Measurements from ENCODE around the gene MAN1A2.

The MAN1A2 gene

DNA sequence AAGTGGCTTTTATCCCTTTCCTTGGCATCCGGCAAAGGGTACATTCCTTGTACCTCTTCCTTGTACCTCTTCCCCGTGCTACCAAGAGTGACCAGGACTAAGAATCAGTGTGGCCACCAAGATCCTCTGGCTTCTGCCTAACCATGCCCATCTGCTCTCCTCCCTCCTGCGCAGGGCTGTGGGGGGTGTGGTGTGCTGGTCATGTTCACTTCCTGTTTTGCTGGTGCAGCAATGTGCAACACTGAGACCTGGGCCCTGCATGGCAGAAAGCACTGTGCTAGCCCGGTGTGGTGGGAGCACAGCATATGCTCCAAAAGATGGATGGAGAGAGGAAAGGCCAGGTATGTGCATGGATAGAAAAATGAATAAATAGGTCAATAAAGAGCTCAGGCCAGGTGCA, 205.3 kb downstream of the MAN1A2 start:
- in situ Hi-C loops (cut with MboI; ENCODE audit: low sequenced_read_pairs) = no loop called here

DNA sequence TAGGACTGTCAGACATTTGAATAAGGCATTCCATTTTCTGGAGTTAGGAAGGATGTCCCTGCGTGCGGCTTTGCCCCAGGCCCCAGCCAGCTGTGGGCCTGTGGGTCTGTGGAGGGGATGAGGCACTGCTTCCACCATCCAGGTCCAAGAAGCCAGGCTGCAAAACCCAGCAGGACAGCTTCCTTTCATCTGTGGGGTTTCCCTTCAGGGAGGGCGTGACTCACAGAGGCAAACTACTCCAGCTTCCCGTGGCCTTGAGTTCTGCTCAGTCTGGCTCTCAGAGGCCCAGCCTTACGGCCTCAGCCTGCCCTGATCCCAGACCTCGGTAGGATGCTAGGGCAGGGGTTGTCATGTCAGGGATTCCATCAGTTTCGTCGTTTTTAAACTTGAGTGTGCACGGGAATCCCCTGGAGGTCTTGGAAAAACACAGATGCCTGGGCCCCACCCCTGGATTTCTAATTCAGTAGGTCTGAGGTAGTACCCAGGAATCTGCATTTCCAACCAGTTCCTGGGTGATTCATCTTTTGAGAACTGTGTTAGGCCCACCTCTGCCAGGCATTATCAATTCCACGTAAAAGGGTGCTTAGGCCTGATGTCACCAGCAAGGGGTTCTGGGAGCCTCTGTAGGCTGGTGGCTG, 206.3 kb downstream of the MAN1A2 start:
- in situ Hi-C loops (cut with MboI; ENCODE audit: low sequenced_read_pairs) = no loop called here

DNA sequence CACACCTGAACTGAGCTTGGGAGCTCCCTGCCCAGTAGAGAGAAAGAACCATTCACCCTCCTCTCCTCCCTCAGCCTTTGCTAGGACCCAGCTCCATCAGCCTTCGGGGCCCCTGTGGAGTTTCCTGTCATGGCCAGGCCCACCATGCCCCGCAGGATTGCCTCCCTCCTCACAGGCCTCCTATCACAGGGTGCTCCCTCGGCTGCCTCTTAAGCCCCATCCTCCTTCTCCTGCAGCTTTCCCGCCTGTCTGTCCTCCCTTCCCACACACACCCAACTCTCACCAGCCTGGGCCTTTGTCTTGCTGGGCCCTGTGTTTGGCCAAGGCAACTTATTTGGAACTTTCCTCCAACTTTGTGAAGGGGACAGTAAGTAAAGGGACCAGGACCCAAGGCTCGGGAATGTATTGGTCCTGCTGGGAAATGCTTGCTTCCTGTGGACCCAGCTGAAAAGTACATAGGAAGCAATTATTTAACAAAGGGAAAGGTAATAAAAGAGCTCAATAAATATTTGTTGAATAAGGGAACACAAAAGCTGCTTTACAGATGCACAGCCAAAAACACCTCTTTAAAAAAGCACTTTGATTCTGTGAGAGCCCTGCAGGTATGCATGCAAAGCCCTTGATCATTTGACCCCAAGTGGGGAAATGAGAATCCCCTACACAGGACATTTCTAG, 207.0 kb downstream of the MAN1A2 start:
- in situ Hi-C loops (cut with MboI; ENCODE audit: low sequenced_read_pairs) = no loop called here

DNA sequence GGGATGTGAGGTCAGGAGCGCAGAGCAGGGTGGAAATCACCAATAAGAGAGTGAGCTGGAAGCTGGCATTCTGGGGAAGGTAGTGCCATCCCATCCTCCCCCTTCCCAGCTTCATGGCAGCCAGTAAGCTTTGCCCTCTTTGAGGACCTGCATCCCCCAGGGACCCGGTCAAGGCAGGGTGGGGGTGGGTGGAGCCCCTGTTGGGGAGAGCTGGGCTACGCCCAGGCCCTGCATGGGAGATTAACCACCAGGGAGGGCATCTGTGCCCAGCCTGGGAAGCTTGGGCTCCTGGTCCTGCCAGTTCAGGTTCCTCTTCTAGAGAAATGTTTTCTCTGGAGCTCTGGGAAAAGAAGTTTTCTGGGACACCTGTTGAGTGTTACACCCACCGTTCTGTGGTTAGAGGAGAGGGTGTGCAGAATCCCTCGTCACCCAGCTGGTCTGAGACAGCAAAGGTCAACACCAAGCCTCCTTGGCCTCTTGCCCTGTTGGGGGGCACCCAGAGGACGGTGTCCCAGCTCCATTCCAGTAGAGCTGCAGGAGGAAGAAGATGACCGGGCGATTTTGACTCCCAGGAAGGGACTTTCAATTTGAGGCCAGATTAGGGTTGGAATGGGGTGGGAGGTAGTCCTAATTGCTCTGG, 208.5 kb downstream of the MAN1A2 start:
- in situ Hi-C loops (cut with MboI; ENCODE audit: low sequenced_read_pairs) = no loop called here

DNA sequence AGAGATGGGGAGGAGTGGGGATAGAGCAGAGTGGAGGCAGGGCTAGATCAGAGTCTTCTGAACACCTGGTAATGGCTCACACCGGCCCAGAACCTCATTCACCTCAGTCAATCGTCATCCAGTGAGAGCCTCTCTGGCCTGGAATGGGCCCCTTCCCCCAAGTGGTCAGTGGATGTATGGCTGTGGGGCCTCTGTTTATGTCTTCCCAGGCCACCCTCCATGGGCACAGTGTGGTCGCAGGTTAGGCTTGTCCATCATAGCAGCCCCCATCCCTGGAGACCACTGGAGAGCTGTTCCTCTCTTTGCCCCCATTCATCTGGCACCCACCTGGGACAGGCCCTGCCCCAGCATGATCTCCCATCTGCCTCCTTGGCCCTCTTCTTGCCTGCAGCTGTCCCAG, 209.0 kb downstream of the MAN1A2 start:
- in situ Hi-C loops (cut with MboI; ENCODE audit: low sequenced_read_pairs) = no loop called here

DNA sequence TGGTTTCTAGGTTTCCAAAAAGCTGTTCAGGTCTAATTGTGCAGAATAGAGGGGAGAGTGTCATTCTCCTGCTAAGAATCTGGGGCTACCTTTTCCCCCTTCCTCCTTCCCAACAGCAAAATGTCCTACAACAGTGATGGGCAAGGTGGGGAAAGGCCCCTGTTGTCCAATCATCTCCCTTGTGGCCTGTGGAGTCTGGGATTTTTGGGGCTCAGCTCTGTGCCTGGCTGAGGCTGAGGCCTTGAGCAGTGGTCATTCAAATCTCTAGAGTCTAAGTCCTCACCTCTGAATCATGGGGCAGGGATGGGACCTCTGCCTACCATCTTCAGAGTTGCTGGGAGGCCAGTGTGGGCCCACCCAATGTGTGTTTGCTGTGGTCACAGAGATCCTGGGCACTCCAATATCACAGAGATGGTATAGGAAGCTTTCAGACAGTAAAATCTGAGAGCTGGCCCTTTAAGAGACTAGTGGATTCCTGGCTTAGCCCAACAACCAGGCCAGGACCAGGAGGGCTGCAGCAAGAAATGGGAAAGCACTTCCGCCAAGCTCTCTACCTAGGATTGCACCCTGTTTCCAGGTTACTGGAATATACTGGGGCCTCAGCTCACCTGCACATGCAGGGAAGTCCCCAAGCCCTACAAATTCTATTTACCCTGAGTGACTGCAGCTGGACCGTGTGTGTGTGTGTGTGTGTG, 210.1 kb downstream of the MAN1A2 start:
- in situ Hi-C loops (cut with MboI; ENCODE audit: low sequenced_read_pairs) = no loop called here

DNA sequence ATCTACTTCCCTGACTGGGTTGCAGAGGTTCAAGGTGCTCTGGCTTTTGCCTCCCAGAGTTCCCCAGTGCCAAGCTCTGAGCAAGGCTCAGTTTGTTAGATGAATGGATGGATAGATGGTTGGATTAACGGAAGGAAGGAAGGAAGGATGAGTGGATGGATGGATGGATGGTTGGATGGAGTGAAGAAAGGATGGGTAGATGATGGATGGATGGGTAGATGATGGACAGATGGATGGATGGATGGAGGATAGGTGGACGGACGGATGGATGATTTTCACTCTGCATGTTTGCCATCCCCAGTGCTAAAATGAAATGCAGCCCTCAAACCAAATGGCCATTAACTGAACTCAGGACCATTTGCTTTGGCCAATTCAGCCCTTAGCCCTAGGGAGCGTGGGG, 211.2 kb downstream of the MAN1A2 start:
- in situ Hi-C loops (cut with MboI; ENCODE audit: low sequenced_read_pairs) = no loop called here
